Stimulated activated CD4-positive, alpha-beta T cell treated with anti-CD3 and anti-CD28 coated beads, TNF-alpha, amount 100 ng/mL, for 1 hour (primary cell): ENCODE results near the gene BMERB1.
"Not testable (repeated sequence)": the region's sequence is repeated elsewhere in the genome, so short reads cannot be mapped to it uniquely, and the experiment has no call there.

Experiments used
- DNase-seq, 3 donors: peaks; one replicate each; pipeline ENCODE4 v3.0.0-alpha.2; 2020; ENCODE audit warnings: low read depth in 3 of 3, low spot score in 1 of 3

The BMERB1 gene

GRCh38 chr16:15586716-15587115 lies 152.3 kb downstream of the BMERB1 start:
- no peak for DNase-seq

GRCh38 chr16:15587152-15587825 lies 152.9 kb downstream of the BMERB1 start:
- DNase-seq: no peak

- DNase-seq: no peak
These were observed 157.9 kb downstream of the BMERB1 start for GRCh38 chr16:15592324-15592723.

GRCh38 chr16:15593235-15593634 lies 158.8 kb downstream of the BMERB1 start:
- DNase-seq: no peak

GRCh38 chr16:15594711-15595320 lies 160.4 kb downstream of the BMERB1 start:
- DNase-seq: no peak

- DNase-seq: no peak
These were observed 162.7 kb downstream of the BMERB1 start for GRCh38 chr16:15597135-15597534.

GRCh38 chr16:15597822-15598647 lies 163.6 kb downstream of the BMERB1 start:
- DNase-seq: no peak

- no peak for DNase-seq
These were observed 164.3 kb downstream of the BMERB1 start for GRCh38 chr16:15598648-15599190.

- no peak for DNase-seq
These were observed 165.1 kb downstream of the BMERB1 start for GRCh38 chr16:15599303-15600070.

- no peak for DNase-seq
These were observed 167.0 kb downstream of the BMERB1 start for GRCh38 chr16:15601212-15601879.

GRCh38 chr16:15602285-15603044 lies 168.1 kb downstream of the BMERB1 start:
- DNase-seq: no peak

GRCh38 chr16:15604460-15605440 lies 170.4 kb downstream of the BMERB1 start:
- DNase-seq: no peak

- DNase-seq: no peak
These were observed 171.6 kb downstream of the BMERB1 start for GRCh38 chr16:15605839-15606517.

- no peak for DNase-seq
These were observed 172.3 kb downstream of the BMERB1 start for GRCh38 chr16:15606518-15607220.

GRCh38 chr16:15607221-15607699 lies 172.9 kb downstream of the BMERB1 start:
- not testable (repeated sequence) for DNase-seq

GRCh38 chr16:15607700-15608396 lies 173.5 kb downstream of the BMERB1 start:
- no peak for DNase-seq
